Osteocyte (in vitro differentiated cells): ENCODE results near the gene OR4C11. TPM values are rescaled to one million over a fixed set of nuclear protein-coding genes. Genes with fewer than 3 reads are reported as not detected.

Experiments used
- DNase-seq: peaks from one replicate; pipeline ENCODE4 v3.0.0; 2021; ENCODE audit warnings: mixed read lengths; ENCODE audit not compliant: unreplicated experiment; ENCODE audit errors: extremely low spot score
- H3K27ac Mint-ChIP-seq: one replicate; pipeline ENCODE4 v1.8.0; 2021; ENCODE audit warnings: mild to moderate bottlenecking, mixed read lengths; ENCODE audit not compliant: unreplicated experiment
- H3K27me3 Mint-ChIP-seq: one replicate; pipeline ENCODE4 v1.8.0; 2021; ENCODE audit warnings: mixed read lengths; ENCODE audit not compliant: unreplicated experiment
- H3K36me3 Mint-ChIP-seq: one replicate; pipeline ENCODE4 v1.8.0; 2021; ENCODE audit warnings: mixed read lengths; ENCODE audit not compliant: unreplicated experiment
- H3K4me1 Mint-ChIP-seq: one replicate; pipeline ENCODE4 v1.8.0; 2021; ENCODE audit warnings: mixed read lengths; ENCODE audit not compliant: unreplicated experiment
- H3K4me3 Mint-ChIP-seq: one replicate; pipeline ENCODE4 v1.8.0; 2021; ENCODE audit warnings: mild to moderate bottlenecking, moderate library complexity, mixed read lengths; ENCODE audit not compliant: unreplicated experiment
- H3K9me3 Mint-ChIP-seq: one replicate; pipeline ENCODE4 v1.8.0; 2021; ENCODE audit warnings: mixed read lengths; ENCODE audit not compliant: unreplicated experiment
- total RNA-seq: library from RNA; stranded (reverse); gene quantifications from 2 replicates; pipeline ENCODE4 v1.2.1, GENCODE V29; 2021
- TF ChIP-seq, protein P1 (sequence below): fragments of 200-600 bp; sonication (generic); IDR thresholded peaks from 2 replicates; pipeline ENCODE4 v1.5.0; 2021; ENCODE audit warnings: antibody characterized with exemption, mild to moderate bottlenecking, moderate library complexity

OR4C11 gene
- total RNA-seq, 1 donor from 2014 or later, result not detected

DNA sequence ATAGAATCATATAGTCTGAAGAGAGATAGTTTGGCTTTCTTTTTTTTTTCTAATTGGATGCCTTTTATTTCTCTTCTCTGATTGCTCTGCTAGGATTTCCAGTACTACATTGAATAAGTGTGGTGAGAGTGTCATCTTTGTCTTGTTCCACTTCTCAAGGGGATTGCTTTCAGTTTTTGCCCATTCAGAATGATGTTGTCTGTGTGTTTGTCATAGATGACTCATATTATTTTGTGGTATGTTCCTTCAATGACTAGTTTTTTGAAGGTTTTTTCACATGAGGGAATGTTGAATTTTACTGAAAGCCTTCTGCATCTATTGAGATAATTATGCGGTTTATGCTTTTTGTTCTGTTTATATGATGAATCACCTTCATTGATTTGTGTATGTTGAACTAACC lies 17.1 kb upstream of the OR4C11 start:
- no peak for DNase-seq
- Mint-ChIP-seq H3K36me3 (no peaks in the 10 kb centered on the region), H3K27me3 (no peaks in the 10 kb centered on the region), H3K27ac (no peak overlapping the region), H3K9me3 (peaks cover 14% of the 10 kb centered on the region), H3K4me1 (no peaks in the 10 kb centered on the region), H3K4me3 (no peak overlapping the region)
- TF ChIP-seq, protein P1, sequence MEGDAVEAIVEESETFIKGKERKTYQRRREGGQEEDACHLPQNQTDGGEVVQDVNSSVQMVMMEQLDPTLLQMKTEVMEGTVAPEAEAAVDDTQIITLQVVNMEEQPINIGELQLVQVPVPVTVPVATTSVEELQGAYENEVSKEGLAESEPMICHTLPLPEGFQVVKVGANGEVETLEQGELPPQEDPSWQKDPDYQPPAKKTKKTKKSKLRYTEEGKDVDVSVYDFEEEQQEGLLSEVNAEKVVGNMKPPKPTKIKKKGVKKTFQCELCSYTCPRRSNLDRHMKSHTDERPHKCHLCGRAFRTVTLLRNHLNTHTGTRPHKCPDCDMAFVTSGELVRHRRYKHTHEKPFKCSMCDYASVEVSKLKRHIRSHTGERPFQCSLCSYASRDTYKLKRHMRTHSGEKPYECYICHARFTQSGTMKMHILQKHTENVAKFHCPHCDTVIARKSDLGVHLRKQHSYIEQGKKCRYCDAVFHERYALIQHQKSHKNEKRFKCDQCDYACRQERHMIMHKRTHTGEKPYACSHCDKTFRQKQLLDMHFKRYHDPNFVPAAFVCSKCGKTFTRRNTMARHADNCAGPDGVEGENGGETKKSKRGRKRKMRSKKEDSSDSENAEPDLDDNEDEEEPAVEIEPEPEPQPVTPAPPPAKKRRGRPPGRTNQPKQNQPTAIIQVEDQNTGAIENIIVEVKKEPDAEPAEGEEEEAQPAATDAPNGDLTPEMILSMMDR, result no peak

DNA sequence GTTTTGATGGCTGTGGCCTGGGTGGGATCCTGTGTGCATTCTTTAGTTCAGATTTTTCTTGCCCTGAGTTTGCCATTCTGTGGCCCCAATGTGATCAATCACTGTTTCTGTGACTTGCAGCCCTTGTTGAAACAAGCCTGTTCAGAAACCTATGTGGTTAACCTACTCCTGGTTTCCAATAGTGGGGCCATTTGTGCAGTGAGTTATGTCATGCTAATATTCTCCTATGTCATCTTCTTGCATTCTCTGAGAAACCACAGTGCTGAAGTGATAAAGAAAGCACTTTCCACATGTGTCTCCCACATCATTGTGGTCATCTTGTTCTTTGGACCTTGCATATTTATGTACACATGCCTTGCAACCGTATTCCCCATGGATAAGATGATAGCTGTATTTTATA lies 34.9 kb downstream of the OR4C11 start:
- Mint-ChIP-seq H3K4me3 (no peak overlapping the region), H3K9me3 (peaks cover 40% of the 10 kb centered on the region), H3K4me1 (no peaks in the 10 kb centered on the region), H3K27me3 (no peaks in the 10 kb centered on the region), H3K36me3 (no peaks in the 10 kb centered on the region), H3K27ac (no peak overlapping the region)
- DNase-seq, result no peak
- TF ChIP-seq, protein P1, result no peak

DNA sequence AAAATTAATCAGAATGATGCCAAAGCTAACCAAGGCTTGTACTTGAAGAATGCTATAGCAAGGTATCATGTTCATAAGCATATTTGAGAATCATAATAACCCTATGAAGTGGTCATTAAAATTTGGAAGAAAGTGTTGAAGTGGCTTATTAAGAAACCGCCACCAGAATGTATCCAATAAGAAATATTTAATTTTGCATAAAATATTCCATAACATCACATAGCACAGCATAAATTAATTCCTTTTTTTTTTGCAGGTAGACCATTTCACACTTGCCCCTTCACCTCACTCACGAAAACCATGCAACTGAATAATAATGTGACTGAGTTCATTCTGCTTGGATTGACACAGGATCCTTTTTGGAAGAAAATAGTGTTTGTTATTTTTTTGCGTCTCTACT lies 35.6 kb downstream of the OR4C11 start, which contains the start of gene OR4C16:
OR4C16 (plus strand) TSS at position 301 of the 400 bp plus-strand sequence; CDS start at position 301, 0 bp downstream.
- Mint-ChIP-seq H3K4me1 (no peaks in the 10 kb centered on the region), H3K27me3 (no peaks in the 10 kb centered on the region), H3K27ac (no peak within 1 kb of the TSS), H3K36me3 (no peaks in the 10 kb centered on the region), H3K4me3 (no peak within 1 kb of the TSS), H3K9me3 (peaks cover 40% of the 10 kb centered on the region)
- no peak for DNase-seq
- TF ChIP-seq, protein P1, result no peak

DNA sequence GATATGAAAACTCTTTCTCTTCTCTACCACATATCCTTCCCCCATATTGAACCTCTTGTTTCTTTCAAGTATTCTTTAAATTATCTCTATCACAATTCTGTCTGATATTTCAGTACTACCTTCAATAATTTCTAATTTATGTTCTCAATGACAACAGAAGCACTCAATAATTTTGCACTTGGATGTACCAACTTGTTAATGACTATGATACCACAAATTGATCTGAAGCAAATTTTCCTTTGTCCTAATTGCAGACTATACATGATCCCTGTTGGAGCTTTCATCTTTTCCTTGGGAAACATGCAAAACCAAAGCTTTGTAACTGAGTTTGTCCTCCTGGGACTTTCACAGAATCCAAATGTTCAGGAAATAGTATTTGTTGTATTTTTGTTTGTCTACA lies 53.3 kb downstream of the OR4C11 start, which contains the start of gene OR4C15:
OR4C15 (plus strand) TSS at position 301 of the 400 bp plus-strand sequence; CDS start at position 301, 0 bp downstream.
- Mint-ChIP-seq H3K27ac (no peak within 1 kb of the TSS), H3K4me1 (no peaks in the 10 kb centered on the region), H3K4me3 (no peak within 1 kb of the TSS), H3K36me3 (no peaks in the 10 kb centered on the region), H3K9me3 (peaks cover 35% of the 10 kb centered on the region), H3K27me3 (no peaks in the 10 kb centered on the region)
- DNase-seq, result no peak
- TF ChIP-seq, protein P1, result no peak

Other genes with a start within 250 kb of the OR4C11 start
- gene OR4A15, start 239.7 kb downstream of the OR4C11 start, total RNA-seq, result not detected in 2 replicates
- not detected in 2 replicates for gene OR4C15, start 53.2 kb downstream of the OR4C11 start, total RNA-seq
- gene OR4C16, start 35.5 kb downstream of the OR4C11 start, total RNA-seq, result not detected in 2 replicates
- gene OR4P4, start 27.5 kb upstream of the OR4C11 start, total RNA-seq, result not detected in 2 replicates
- gene OR4S2, start 40.7 kb upstream of the OR4C11 start, total RNA-seq, result not detected in 2 replicates
- gene OR4C6, start 54.6 kb upstream of the OR4C11 start, total RNA-seq, result not detected in 2 replicates
- not detected in 2 replicates for gene OR5D13, start 165.8 kb upstream of the OR4C11 start, total RNA-seq
- gene OR5D14, start 187.9 kb upstream of the OR4C11 start, total RNA-seq, result not detected in 2 replicates
- not detected in 2 replicates for gene OR5L1, start 203.7 kb upstream of the OR4C11 start, total RNA-seq
- gene OR5D18, start 212.0 kb upstream of the OR4C11 start, total RNA-seq, result not detected in 2 replicates
- not detected in 2 replicates for gene OR5L2, start 219.6 kb upstream of the OR4C11 start, total RNA-seq
- not detected in 2 replicates for gene OR5D16, start 231.1 kb upstream of the OR4C11 start, total RNA-seq